Lower leg skin (tissue), 3 donors: ENCODE results near the gene FAM156B.

Experiments used
- POLR2A ChIP-seq, 2 donors: fragments of 450-650 bp; IDR thresholded peaks; one replicate each; pipeline ENCODE4 v1.6.1; 2016 to 2017; ENCODE audit warnings: antibody characterized with exemption in 2 of 2, mild to moderate bottlenecking in 1 of 2, moderate library complexity in 1 of 2
- TF ChIP-seq, protein P1 (sequence below), 3 donors: fragments of 450-650 bp; IDR thresholded peaks; one replicate each; pipeline ENCODE4 v1.5.1; 2016; ENCODE audit warnings: antibody characterized with exemption in 3 of 3, mild to moderate bottlenecking in 3 of 3, moderate library complexity in 2 of 3

DNA sequence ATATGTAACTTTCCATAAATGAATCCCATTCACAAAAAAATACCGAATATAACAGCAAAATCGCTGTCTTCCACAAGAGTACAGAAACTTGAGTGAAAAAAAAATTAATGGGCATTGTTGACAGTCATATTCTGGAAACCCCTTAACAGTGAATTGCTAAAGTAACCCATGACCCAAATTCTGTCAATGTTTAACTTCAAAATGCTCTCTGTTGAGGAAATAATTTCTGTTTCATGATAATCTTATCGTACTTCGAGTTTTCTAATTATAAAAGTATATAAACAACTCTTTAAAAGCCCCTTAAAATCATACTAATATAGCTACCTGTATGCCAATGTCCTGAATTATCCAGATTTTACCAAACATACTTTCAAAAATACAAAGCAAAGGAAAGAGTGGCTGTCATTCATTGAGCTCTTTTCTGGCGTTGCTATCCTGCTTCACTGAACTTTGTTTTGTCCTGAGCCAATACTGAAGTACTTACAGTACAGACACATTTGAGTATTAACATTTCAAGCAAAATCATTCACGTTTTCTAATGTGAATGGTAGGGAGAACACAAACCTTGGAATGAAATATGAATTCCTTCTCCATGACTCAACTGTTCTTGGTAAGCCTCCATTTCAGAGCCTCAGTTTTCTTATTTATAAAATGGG lies 31.7 kb upstream of the FAM156B start:
- TF ChIP-seq, protein P1, sequence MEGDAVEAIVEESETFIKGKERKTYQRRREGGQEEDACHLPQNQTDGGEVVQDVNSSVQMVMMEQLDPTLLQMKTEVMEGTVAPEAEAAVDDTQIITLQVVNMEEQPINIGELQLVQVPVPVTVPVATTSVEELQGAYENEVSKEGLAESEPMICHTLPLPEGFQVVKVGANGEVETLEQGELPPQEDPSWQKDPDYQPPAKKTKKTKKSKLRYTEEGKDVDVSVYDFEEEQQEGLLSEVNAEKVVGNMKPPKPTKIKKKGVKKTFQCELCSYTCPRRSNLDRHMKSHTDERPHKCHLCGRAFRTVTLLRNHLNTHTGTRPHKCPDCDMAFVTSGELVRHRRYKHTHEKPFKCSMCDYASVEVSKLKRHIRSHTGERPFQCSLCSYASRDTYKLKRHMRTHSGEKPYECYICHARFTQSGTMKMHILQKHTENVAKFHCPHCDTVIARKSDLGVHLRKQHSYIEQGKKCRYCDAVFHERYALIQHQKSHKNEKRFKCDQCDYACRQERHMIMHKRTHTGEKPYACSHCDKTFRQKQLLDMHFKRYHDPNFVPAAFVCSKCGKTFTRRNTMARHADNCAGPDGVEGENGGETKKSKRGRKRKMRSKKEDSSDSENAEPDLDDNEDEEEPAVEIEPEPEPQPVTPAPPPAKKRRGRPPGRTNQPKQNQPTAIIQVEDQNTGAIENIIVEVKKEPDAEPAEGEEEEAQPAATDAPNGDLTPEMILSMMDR (IDR thresholded peaks at IDR 0.05), result no peak
- no peak for TF ChIP-seq POLR2A (IDR thresholded peaks at IDR 0.05)
